ENCODE measurements around the gene CWH43.

- no peak for TF ChIP-seq REST (IDR thresholded peaks at IDR 0.05; ENCODE audit: insufficient read depth in 1 of 2, low read depth in 2 of 2, low read length in 2 of 2)
- TF ChIP-seq POLR2AphosphoS5 (IDR thresholded peaks at IDR 0.05; ENCODE audit: low read depth, low read length) = no peak
Observed at GRCh38 chr4:48944756-48945241, 41.3 kb upstream of the CWH43 start.
